Measurements from ENCODE around the gene SSBP3.

DNA sequence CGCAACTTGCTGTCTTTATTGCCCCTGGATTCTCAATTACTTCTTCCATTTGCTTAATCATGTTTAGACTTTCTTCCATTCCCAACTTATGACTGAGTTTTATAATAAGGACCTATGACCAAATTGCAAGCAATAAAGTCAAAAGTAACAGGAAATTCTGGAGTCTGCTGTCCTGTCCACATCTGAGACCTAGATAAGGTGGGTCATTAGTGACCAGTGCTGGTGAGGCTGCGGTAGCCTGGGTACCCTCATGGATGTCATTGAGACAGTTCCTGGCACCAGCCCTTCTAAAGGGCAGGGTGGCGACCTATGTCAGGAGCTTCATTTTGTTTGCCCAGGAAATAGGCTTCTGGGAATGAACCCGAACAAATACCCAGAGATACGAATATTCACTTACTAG, 30.6 kb upstream of the SSBP3 start:
- TF ChIP-seq, protein P1, sequence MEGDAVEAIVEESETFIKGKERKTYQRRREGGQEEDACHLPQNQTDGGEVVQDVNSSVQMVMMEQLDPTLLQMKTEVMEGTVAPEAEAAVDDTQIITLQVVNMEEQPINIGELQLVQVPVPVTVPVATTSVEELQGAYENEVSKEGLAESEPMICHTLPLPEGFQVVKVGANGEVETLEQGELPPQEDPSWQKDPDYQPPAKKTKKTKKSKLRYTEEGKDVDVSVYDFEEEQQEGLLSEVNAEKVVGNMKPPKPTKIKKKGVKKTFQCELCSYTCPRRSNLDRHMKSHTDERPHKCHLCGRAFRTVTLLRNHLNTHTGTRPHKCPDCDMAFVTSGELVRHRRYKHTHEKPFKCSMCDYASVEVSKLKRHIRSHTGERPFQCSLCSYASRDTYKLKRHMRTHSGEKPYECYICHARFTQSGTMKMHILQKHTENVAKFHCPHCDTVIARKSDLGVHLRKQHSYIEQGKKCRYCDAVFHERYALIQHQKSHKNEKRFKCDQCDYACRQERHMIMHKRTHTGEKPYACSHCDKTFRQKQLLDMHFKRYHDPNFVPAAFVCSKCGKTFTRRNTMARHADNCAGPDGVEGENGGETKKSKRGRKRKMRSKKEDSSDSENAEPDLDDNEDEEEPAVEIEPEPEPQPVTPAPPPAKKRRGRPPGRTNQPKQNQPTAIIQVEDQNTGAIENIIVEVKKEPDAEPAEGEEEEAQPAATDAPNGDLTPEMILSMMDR (IDR thresholded peaks at IDR 0.05; ENCODE audit: low read depth, low read length): no peak
- TF ChIP-seq EZH2phosphoT487 (IDR thresholded peaks at IDR 0.05; ENCODE audit: low read depth): no peak
